H9 (cell line): ENCODE data around the gene CCM2L. TPM values are rescaled to one million over a fixed set of nuclear protein-coding genes. Genes with fewer than 3 reads are reported as not detected.

Experiments
- DNase-seq: peaks from one replicate; pipeline ENCODE4 v3.0.0-alpha.2; 2017
- H2AFZ ChIP-seq: one replicate; pipeline ENCODE4 v1.6.1; 2013; ENCODE audit warnings: mild to moderate bottlenecking, low read length, control low read depth, moderate library complexity
- H2AK5ac ChIP-seq: 2 replicates; pipeline ENCODE4 v1.6.1; 2013; ENCODE audit warnings: low read length, control low read depth, mixed read lengths; ENCODE audit not compliant: insufficient read length
- H2BK120ac ChIP-seq: one replicate; pipeline ENCODE4 v1.6.1; 2013; ENCODE audit warnings: low read depth, mild to moderate bottlenecking, low read length, control low read depth, inconsistent platforms; ENCODE audit not compliant: poor library complexity, severe bottlenecking
- H2BK12ac ChIP-seq: 2 replicates; pipeline ENCODE4 v1.6.1; 2013; ENCODE audit warnings: low read length, control low read depth, mixed read lengths, low read depth; ENCODE audit not compliant: insufficient read length
- H2BK15ac ChIP-seq: 2 replicates; pipeline ENCODE4 v1.6.1; 2013; ENCODE audit warnings: low read depth, low read length, control low read depth
- H2BK20ac ChIP-seq: one replicate; pipeline ENCODE4 v1.6.1; 2013; ENCODE audit warnings: low read depth, mild to moderate bottlenecking, low read length, control low read depth, inconsistent platforms; ENCODE audit not compliant: poor library complexity, severe bottlenecking
- H2BK5ac ChIP-seq: 2 replicates; pipeline ENCODE4 v1.6.1; 2013; ENCODE audit warnings: low read length, control low read depth, mixed read lengths; ENCODE audit not compliant: insufficient read length
- H3K14ac ChIP-seq: 2 replicates; pipeline ENCODE4 v1.6.1; 2013; ENCODE audit warnings: low read length, control low read depth; ENCODE audit not compliant: insufficient read depth
- H3K18ac ChIP-seq: 2 replicates; pipeline ENCODE4 v1.6.1; 2013; ENCODE audit warnings: low read depth, mild to moderate bottlenecking, mixed read lengths, low read length, control low read depth; ENCODE audit not compliant: insufficient read length
- H3K23ac ChIP-seq: 2 replicates; pipeline ENCODE4 v1.6.1; 2013; ENCODE audit warnings: low read length, control low read depth, mixed read lengths, low read depth; ENCODE audit not compliant: insufficient read length
- H3K23me2 ChIP-seq: 2 replicates; pipeline ENCODE4 v1.6.1; 2013; ENCODE audit warnings: low read depth, mild to moderate bottlenecking, mixed read lengths, low read length, control low read depth; ENCODE audit not compliant: insufficient read length, poor library complexity, severe bottlenecking
- H3K27ac ChIP-seq: 2 replicates; pipeline ENCODE4 v1.5.1; 2013; ENCODE audit warnings: low read length, control low read depth, mixed read lengths, low read depth; ENCODE audit not compliant: insufficient read length
- H3K27me3 ChIP-seq: 2 replicates; pipeline ENCODE4 v1.6.1; 2013; ENCODE audit warnings: low read length, control low read depth, inconsistent platforms; ENCODE audit not compliant: insufficient read depth
- H3K4ac ChIP-seq: 2 replicates; pipeline ENCODE4 v1.6.1; 2013; ENCODE audit warnings: low read depth, mild to moderate bottlenecking, control low read depth, inconsistent platforms, low read length, moderate library complexity
- H3K4me1 ChIP-seq: 2 replicates; pipeline ENCODE4 v1.6.1; 2013; ENCODE audit warnings: low read length, control low read depth, inconsistent platforms; ENCODE audit not compliant: insufficient read depth
- H3K4me2 ChIP-seq: 2 replicates; pipeline ENCODE4 v1.6.1; 2013; ENCODE audit warnings: low read length, control low read depth, mixed read lengths; ENCODE audit not compliant: insufficient read length, insufficient read depth
- H3K56ac ChIP-seq: 2 replicates; pipeline ENCODE4 v1.6.1; 2013; ENCODE audit warnings: low read depth, mild to moderate bottlenecking, mixed read lengths, low read length, control low read depth; ENCODE audit not compliant: insufficient read length
- H3K79me1 ChIP-seq: 2 replicates; pipeline ENCODE4 v1.6.1; 2013; ENCODE audit warnings: low read depth, mild to moderate bottlenecking, moderate library complexity, low read length, control low read depth, inconsistent platforms; ENCODE audit not compliant: insufficient read depth, poor library complexity, severe bottlenecking
- H3K79me2 ChIP-seq: 2 replicates; pipeline ENCODE4 v1.6.1; 2013; ENCODE audit warnings: low read length, control low read depth, inconsistent platforms; ENCODE audit not compliant: insufficient read depth
- H3K9ac ChIP-seq: 2 replicates; pipeline ENCODE4 v1.6.1; 2013; ENCODE audit warnings: low read length, control low read depth, mixed read lengths; ENCODE audit not compliant: insufficient read length; ENCODE audit errors: extremely low read depth
- H3K9me3 ChIP-seq: one replicate; pipeline ENCODE4 v1.6.1; 2013; ENCODE audit warnings: low read depth, low read length, inconsistent platforms; ENCODE audit not compliant: control insufficient read depth
- H3T11ph ChIP-seq: one replicate; pipeline ENCODE4 v1.6.1; 2013; ENCODE audit warnings: mild to moderate bottlenecking, low read length, control low read depth, inconsistent platforms
- H4K20me1 ChIP-seq: one replicate; pipeline ENCODE4 v1.6.1; 2013; ENCODE audit not compliant: control insufficient read depth, insufficient read length, insufficient read depth
- H4K5ac ChIP-seq: 2 replicates; pipeline ENCODE4 v1.6.1; 2013; ENCODE audit warnings: low read depth, mild to moderate bottlenecking, mixed read lengths, low read length, control low read depth; ENCODE audit not compliant: insufficient read length
- H4K8ac ChIP-seq: replicated peaks from 2 replicates; pipeline ENCODE4 v1.6.1; 2013; ENCODE audit warnings: low read length, control low read depth, mixed read lengths, low read depth; ENCODE audit not compliant: insufficient read length
- H4K91ac ChIP-seq: 2 replicates; pipeline ENCODE4 v1.6.1; 2013; ENCODE audit warnings: low read depth, mild to moderate bottlenecking, moderate library complexity, mixed read lengths, low read length, control low read depth; ENCODE audit not compliant: insufficient read length
- H3K27ac Mint-ChIP-seq, 3 experiments: 2 replicates in 2 of 3; 3 replicates in 1 of 3; pipeline ENCODE4 v1.8.0; 2020 to 2021; ENCODE audit warnings: mixed read lengths in 3 of 3, mild to moderate bottlenecking in 1 of 3, moderate library complexity in 1 of 3
- H3K27me3 Mint-ChIP-seq: 2 replicates; pipeline ENCODE4 v1.8.0; 2021; ENCODE audit warnings: low read depth, mild to moderate bottlenecking, moderate library complexity, mixed read lengths
- H3K36me3 Mint-ChIP-seq, 3 experiments: 2 replicates in 2 of 3; 3 replicates in 1 of 3; pipeline ENCODE4 v1.8.0; 2020 to 2021; ENCODE audit warnings: low read depth in 3 of 3, mixed read lengths in 3 of 3; ENCODE audit not compliant: insufficient read depth in 1 of 3
- H3K4me1 Mint-ChIP-seq, 2 experiments: 2 replicates each; pipeline ENCODE4 v1.8.0; 2020; ENCODE audit warnings: mixed read lengths in 2 of 2
- H3K4me3 Mint-ChIP-seq, 2 experiments: 2 replicates in 1 of 2; 3 replicates in 1 of 2; pipeline ENCODE4 v1.8.0; 2020 to 2021; ENCODE audit warnings: mild to moderate bottlenecking in 2 of 2, mixed read lengths in 2 of 2, moderate library complexity in 1 of 2
- H3K9me3 Mint-ChIP-seq, 2 experiments: 2 replicates in 1 of 2; 3 replicates in 1 of 2; pipeline ENCODE4 v1.8.0; 2020; ENCODE audit warnings: mild to moderate bottlenecking in 2 of 2, mixed read lengths in 2 of 2, moderate library complexity in 1 of 2
- CTCF ChIP-seq: fragments of 200-600 bp; sonication (generic); conservative IDR thresholded peaks from 3 replicates; pipeline ENCODE4 v1.8.0; 2021; ENCODE audit warnings: antibody characterized with exemption, mild to moderate bottlenecking
- WGBS: extraction: QIAGEN DNeasy Blood & Tissue Kit; methylation state at CpG from one replicate; pipeline ENCODE4 v1.1.7; 2013; ENCODE audit warnings: missing lambda C conversion rate, low lambda C conversion rate, mixed read lengths; ENCODE audit not compliant: insufficient read length; ENCODE audit errors: extremely low coverage; 5-methylcytosine and 5-hydroxymethylcytosine counted together
- total RNA-seq: library from RNA; stranded (reverse); gene quantifications from 2 replicates; pipeline ENCODE4 v1.2.1, GENCODE V29; 2021

Gene CCM2L
- total RNA-seq, 1 experiment from 2014 or later, result 4.6 TPM

DNA sequence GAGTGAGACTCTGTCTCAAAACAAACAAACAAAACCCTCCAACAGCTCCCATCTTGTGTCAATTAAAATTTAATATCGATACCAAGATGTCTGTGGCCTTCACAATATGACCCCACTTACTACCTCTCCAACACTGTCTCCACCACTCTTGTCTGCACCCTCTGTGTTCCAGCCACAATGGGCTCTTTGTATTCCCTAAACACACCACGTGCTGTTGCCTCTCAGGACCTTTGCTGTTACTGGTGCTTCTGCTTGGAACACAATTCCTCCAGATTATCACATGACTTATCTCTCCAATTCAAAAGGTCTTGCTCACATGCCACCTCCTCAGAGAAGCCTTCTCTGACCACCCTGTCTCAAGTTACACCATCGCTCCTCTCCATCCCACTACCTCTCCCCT, 35.8 kb downstream of the CCM2L start:
- H2AK5ac ChIP-seq, result no peak overlapping the region
- H3K79me1 ChIP-seq, result no peaks in the 10 kb centered on the region
- Mint-ChIP-seq H3K27ac (no peak overlapping the region), H3K4me3 (no peak overlapping the region), H3K27me3 (peaks cover 41% of the 10 kb centered on the region), H3K9me3 (no peaks in the 10 kb centered on the region), H3K4me1 (peaks cover 12 to 16% of the 10 kb centered on the region in 2 experiments), H3K36me3 (no peaks in the 10 kb centered on the region)
- no peak overlapping the region for H2BK20ac ChIP-seq
- no peak overlapping the region for H4K8ac ChIP-seq
- H2BK120ac ChIP-seq, result no peak overlapping the region
- no peak for TF ChIP-seq CTCF
- no peak overlapping the region for H2BK5ac ChIP-seq
- no peak overlapping the region for H3K56ac ChIP-seq
- H4K5ac ChIP-seq, result no peak overlapping the region
- H2BK15ac ChIP-seq, result no peak overlapping the region
- no peak overlapping the region for H2AFZ ChIP-seq
- H3K4me1 ChIP-seq, result no peaks in the 10 kb centered on the region
- no CpG with 5 or more reads among the region's 3 CpGs for WGBS
- H4K91ac ChIP-seq, result no peak overlapping the region
- H3K23ac ChIP-seq, result no peak overlapping the region
- H3K9ac ChIP-seq, result no peak overlapping the region
- H3K4me2 ChIP-seq, result no peak overlapping the region
- no peak overlapping the region for H2BK12ac ChIP-seq
- no peak for DNase-seq
- no peaks in the 10 kb centered on the region; the same call in 1 of the 2 replicates for H3K27me3 ChIP-seq
- H3T11ph ChIP-seq, result no peak overlapping the region
- no peak overlapping the region for H3K27ac ChIP-seq
- no peaks in the 10 kb centered on the region for H4K20me1 ChIP-seq
- H3K79me2 ChIP-seq, result no peaks in the 10 kb centered on the region
- no peak overlapping the region for H3K18ac ChIP-seq
- H3K4ac ChIP-seq, result no peak overlapping the region
- no peak overlapping the region for H3K14ac ChIP-seq
- no peaks in the 10 kb centered on the region for H3K9me3 ChIP-seq
- H3K23me2 ChIP-seq, result peaks cover under 1% of the 10 kb centered on the region
